HG02642 (cell line): ENCODE results near the gene OBSL1.

Source experiments
- ATAC-seq: cut with Tn5 transposase; IDR thresholded peaks from one replicate; pipeline ENCODE4 v1.9.1; 2021; ENCODE audit warnings: mild to moderate bottlenecking; ENCODE audit not compliant: unreplicated experiment, poor library complexity

OBSL1 gene

GRCh38 chr2:219536967-219537366 is 34.4 kb downstream of the OBSL1 start:
- no peak for ATAC-seq

- no peak for ATAC-seq
Observed at GRCh38 chr2:219536425-219536824, 34.9 kb downstream of the OBSL1 start.

- no peak for ATAC-seq
Observed at GRCh38 chr2:219533930-219534661, 37.2 kb downstream of the OBSL1 start.

DNA sequence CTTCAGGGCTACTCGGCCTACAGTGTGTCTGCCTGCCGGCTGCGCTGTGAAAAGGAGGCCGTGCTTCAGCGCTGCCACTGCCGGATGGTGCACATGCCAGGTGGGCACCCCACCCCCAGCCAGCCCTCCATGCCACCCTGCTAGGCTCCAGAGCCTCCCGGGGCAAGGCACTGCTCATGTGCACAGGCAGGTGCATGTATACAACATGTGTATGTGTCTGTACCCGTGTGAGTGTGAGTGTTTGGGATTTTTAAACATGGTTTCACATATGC is 39.0 kb downstream of the OBSL1 start:
- ATAC-seq = no peak

DNA sequence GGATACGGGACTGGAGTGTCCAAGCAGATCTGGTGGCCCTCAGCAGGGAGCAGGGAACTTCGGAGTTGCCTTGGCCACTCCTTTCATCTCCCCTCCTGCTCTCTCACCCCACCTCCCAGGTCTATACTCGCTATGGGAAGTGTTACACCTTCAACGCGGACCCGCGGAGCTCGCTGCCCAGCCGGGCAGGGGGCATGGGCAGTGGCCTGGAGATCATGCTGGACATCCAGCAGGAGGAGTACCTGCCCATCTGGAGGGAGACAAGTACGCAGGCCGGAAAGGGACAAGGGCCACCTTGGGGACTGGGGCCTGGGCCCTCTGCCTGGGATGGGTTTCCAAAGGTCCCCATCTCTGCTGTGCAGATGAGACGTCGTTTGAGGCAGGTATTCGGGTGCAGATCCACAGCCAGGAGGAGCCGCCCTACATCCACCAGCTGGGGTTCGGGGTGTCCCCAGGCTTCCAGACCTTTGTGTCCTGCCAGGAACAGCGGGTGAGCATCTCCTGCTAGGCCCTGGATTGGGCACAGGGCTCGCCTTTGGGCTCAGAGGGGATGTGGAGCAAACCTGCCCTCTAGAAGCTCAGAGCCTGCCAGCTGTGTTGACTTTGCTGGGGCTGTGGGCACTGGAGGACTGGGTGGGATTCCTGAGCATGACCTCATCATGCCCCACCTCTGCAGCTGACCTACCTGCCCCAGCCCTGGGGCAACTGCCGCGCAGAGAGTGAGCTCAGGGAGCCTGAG is 39.5 kb downstream of the OBSL1 start:
- ATAC-seq = no peak

DNA sequence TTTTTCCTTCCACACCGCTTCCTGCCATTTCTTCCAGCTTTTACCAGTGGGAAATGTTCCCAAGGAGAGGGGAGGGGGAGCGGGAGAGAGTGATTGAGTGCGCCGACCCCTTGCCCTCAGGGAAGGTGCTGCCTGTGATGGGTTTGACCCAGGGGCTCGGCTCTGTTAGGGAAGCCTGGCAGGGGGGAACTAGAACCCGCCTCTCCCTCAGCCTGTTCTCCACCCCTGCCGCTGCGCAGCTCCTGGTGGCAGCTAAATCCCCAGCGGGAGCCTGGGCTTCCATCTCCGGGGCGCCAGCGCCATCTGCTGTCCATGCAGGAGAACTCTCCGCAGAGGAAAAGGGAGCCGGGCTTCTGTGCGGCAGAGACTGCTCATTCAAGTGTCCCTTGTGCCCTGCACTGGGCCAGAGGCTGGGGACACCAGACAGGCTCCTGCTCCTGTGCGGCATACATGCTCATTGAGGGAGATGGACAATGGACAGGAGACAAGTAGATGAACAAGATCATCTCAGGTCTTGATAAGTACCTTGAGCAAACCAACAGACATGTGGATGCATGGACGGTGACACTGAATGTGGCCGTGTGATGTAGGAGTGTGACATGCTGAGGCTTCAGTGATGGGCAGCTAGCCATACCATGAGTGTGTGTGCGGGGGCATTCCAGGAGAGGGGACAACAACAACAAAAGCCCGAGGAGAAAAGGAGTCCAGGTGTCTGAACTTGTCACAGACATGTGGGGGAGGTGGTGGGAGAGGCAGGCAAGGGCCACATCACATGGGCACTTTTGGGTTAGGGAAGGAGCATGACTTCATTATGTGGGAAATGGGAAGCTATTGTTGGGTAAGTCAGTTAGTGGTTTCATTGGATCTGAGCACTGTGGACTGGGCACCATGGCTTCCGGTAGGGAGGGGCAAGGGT is 41.0 kb downstream of the OBSL1 start:
- ATAC-seq = peak; percentile 75

DNA sequence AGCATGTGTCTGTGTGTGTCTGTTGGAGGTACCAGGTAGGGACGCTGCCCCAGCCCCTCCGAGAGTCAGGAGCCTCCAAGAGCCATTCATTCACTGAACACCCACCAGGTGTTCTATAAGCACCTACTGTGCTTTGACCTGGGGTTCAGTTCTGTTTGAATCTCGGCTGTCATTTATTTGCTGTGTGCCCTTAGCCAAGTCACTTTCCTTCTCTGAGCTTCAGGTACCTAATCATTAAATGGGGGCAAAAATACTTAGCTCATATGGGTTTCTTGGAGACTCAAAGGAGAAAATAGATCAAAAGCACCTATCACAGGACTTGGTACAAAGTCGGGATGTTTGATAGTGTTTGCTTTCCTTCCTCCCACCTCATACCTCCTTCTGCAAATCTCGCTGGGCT is 43.9 kb downstream of the OBSL1 start:
- no peak for ATAC-seq

- no peak for ATAC-seq
Observed at GRCh38 chr2:219527076-219527394, 44.3 kb downstream of the OBSL1 start.

DNA sequence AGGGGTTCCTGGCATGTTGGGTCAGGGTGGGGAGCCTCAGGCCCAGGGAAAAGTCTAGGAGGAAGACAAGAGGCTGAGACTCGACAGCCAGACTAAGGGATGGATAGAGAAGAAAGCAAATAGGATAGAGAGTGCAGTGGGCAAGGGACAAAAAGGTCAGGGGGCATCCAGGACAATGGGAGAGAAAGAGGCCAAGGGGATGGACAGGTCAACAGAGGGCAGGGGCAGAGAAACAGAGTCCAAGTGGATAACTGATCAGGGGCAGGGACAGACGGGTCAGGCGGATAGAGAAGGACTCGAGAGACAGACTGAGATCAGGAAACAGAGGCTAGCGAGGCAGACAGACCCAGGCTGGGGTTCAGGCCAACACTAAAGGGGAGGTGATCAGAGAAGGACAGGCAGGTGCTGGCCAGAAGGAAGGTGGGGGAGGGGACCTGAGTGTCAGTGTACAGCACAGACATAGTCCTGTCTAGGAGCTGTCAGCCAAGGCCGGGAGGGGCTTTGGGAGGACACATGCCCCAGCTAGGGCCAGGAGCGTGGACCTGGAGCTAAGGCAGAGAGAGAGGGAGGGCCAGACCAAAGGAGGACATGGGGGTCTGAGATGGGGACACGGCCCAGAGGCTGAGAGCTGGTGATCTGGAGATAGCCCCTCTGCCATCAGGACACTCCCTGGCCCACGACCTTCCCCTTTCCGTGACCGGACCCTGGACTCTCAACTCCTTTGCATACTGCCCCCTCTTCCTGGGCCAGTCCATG is 44.8 kb downstream of the OBSL1 start:
- ATAC-seq = no peak

- no peak for ATAC-seq
Observed at GRCh38 chr2:219525533-219526232, 45.7 kb downstream of the OBSL1 start.

DNA sequence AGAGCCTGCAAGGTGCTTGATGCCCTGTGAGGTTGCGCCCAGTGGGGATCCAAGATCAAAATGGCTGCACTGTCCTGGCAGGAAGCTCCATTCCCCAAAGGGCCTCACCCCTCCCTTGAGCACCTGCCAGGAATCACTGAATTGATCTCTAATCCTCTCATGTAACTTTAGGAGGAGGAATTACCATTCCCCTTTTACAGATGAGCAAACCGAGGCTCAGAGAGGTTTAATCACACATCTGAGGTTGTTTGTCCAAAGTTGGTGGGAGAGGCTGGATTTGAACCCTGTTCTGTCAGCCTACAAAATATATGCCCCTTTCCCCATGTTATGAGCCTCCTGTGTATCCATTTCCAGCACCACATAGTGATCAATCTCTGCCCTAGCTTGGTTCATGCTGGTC is 46.5 kb downstream of the OBSL1 start:
- ATAC-seq = no peak

- ATAC-seq = no peak
Observed at GRCh38 chr2:219523031-219523671, 48.2 kb downstream of the OBSL1 start.

DNA sequence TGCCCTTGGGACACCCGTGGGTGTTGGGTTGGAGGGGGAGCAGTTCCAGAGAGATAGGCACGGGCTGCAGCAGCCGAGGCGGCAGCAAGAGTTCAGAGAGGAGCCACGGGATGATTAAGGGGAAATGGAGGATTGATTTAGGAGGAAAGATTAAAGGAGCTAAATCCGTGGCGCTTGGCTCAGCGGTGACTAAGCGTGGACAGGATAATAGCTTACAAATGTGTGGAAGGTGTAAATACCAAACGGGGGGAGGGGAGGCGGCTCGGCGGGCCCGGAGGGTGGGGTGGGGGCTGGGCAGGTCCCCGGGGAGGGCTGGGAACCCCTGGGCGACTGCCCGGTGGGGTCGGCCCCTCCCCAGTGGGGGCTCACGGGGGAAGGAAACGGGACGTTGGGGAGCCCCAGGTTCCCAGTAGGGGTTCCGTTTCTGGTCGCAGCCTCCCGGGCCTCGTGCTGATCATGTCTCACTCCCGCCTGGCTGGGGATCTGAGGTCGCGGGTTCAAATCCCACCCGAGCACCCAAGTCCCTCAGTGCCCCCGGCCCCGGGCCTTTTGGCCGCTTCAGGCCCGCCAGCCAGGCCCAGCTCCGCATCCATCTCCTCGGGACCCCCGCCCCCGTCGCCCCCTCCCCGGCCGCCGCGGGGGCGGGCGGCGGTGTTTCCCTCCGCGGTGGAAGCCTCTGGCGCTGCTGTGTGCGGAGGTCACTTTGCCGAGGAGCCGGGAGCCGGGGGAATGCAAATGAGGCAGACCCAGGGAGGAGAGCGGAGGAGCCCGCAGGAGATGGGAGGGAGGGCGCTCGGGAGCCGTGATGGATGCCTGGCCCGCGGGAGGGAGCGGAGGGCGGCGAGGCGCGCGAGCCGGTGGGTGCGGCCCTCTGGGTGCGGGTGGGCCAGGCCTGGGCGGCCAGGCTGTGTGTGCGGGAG is 49.0 kb downstream of the OBSL1 start:
- no peak for ATAC-seq

DNA sequence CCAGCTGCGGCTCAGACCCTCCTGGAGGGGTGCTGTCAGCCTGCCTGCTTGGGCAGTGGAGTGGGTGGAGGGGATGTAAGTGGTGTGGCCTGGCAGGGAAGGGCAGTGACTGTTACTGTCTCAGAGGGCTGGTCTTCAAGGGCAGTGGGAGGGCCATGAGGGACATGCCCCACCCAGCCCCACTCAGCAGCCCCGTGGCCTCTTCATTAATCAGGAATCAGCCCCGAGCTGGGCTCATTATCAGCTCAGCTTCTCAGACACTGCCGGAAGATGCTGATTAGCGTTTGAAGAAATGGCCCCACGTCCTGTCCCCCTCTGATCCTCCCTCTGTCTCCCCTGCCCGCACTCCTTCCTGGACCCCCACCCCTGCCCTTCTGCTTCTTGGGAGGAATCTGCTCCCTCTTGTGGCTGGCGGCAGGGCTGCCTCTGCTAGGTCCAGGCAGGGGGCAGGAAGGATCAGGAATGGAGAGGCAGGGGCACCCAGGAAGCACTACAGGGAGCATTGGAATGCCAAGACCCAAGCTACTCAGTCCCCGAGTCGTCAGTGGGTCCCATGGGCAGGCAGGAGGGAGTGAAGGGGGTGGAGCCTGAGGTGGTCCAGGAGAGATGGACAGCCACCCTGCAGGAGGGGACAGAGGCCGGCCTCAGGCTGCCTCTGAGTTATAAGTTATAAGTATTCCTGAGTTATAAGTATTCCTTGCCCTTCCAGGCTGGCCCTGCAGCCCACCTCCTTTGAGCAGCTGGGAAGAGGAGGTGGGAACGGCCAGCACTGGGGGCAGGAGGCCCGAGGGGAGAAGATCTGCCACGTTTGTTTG is 50.1 kb downstream of the OBSL1 start:
- ATAC-seq = no peak

GRCh38 chr2:219520079-219520478 is 51.3 kb downstream of the OBSL1 start:
- no peak for ATAC-seq

- ATAC-seq = no peak
Observed at GRCh38 chr2:219519526-219519916, 51.8 kb downstream of the OBSL1 start.

DNA sequence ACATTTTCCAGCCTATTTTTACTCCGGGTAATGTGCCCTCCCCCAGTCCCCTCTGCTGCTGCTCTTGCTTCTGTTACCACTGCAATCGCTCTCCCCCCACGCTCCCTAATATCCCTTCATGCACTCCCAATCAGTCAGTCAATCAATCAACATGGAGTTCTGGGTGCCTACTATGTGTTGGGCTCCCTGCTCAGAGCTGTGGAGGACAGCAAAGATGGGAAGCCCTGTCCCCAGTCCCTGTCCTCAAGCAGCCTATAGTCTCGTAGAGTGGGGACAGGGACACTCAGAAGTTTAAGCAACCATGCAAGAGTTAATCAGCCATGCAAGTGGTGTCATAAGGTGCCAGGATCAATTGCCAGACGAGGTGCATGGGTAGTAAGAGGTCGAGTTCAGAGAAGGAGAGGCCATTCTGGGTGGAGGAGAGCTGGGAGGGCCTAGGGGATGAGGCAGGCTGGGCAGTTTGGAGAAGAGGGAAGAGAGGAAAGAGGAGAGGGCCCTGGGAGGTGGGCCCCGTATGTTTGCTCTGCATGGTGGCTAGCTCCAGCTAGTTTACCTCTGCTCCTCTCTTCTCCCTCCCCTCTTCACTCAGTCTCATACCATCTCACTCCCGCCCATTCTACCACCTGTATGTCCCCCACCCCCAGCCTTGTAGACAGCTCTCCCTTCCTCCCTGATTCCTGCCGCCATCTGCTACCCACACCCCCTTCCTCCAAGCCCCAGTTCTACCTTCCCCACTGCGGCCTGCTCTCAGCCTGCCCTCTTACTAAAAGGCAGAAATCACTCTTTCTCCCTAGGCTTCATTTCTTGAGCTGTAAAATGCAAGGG is 53.2 kb downstream of the OBSL1 start:
- ATAC-seq = no peak
